ENCODE data around the gene TNFRSF12A. TPM values are rescaled to one million over a fixed set of nuclear protein-coding genes. Genes with fewer than 3 reads are reported as not detected.

The TNFRSF12A gene
- total and polyA plus RNA-seq, 2 of the 13 experiments (the other 11 are each of a cell fraction or from before 2014, with no cell fraction given): 61.9 to 66.0 TPM

- TF ChIP-seq ZNF333 (CRISPR knock-in tag; IDR thresholded peaks at IDR 0.05; ENCODE audit: borderline replicate concordance): 0 out of 2 replicates have a peak, but pooled peaks have one; percentile 67
- no peak for TF ChIP-seq ATF5 (CRISPR knock-in tag; IDR thresholded peaks at IDR 0.05; ENCODE audit: low read depth)
- TF ChIP-seq NPAS2 (CRISPR knock-in tag; IDR thresholded peaks at IDR 0.05; ENCODE audit: borderline replicate concordance): 0 out of 2 replicates have a peak, but pooled peaks have one; percentile 34
- TF ChIP-seq PBX2 (CRISPR knock-in tag; IDR thresholded peaks at IDR 0.05): no peak
- no peak for TF ChIP-seq SIX4 (CRISPR knock-in tag; IDR thresholded peaks at IDR 0.05)
- no peak for TF ChIP-seq MBNL3 (CRISPR knock-in tag; conservative IDR thresholded peaks at IDR 0.05)
- TF ChIP-seq ZNF143 (CRISPR knock-in tag; IDR thresholded peaks at IDR 0.05): peak; percentile 44; the same call in 1 of the 2 replicates
- TF ChIP-seq ZFP36 (IDR thresholded peaks at IDR 0.05; ENCODE audit: borderline replicate concordance, low read depth, low read length, partially characterized antibody): peak; percentile 77
- TF ChIP-seq ZNF781 (CRISPR knock-in tag; IDR thresholded peaks at IDR 0.05; ENCODE audit: borderline replicate concordance, not compliant biosample characterization): no peak
- TF ChIP-seq E2F1 (CRISPR knock-in tag; IDR thresholded peaks at IDR 0.05): peak; percentile 75
- no peak for TF ChIP-seq HNF4A (CRISPR knock-in tag; IDR thresholded peaks at IDR 0.05)
- 0 out of 2 replicates have a peak, but pooled peaks have one; percentile 26 for TF ChIP-seq ZBTB39 (CRISPR knock-in tag; IDR thresholded peaks at IDR 0.05)
- TF ChIP-seq ZNF792 (CRISPR knock-in tag; IDR thresholded peaks at IDR 0.05): no peak
- no peak for TF ChIP-seq ATF6 (CRISPR knock-in tag; conservative IDR thresholded peaks at IDR 0.05)
- no peak for TF ChIP-seq RBAK (CRISPR knock-in tag; IDR thresholded peaks at IDR 0.05)
- TF ChIP-seq ZNF205 (CRISPR knock-in tag; IDR thresholded peaks at IDR 0.05): no peak
- peak; percentile 41; the same call in 1 of the 2 replicates for TF ChIP-seq MYC (CRISPR knock-in tag; IDR thresholded peaks at IDR 0.05; ENCODE audit: borderline replicate concordance)
- no peak for TF ChIP-seq ZBTB3 (CRISPR knock-in tag; IDR thresholded peaks at IDR 0.05; ENCODE audit: borderline replicate concordance, low read depth)
- TF ChIP-seq ATF7-NPFF (CRISPR knock-in tag; IDR thresholded peaks at IDR 0.05; ENCODE audit: low read depth): peak; percentile 84
- no peak for TF ChIP-seq ZNF432 (CRISPR knock-in tag; IDR thresholded peaks at IDR 0.05; ENCODE audit: borderline replicate concordance)
- TF ChIP-seq CHD2 (IDR thresholded peaks at IDR 0.05; ENCODE audit: low read depth, low read length): no peak
- no peak for TF ChIP-seq POLR2AphosphoS2 (IDR thresholded peaks at IDR 0.05; ENCODE audit: low read depth, low read length)
Observed at GRCh38 chr16:2980227-2981176, 39.7 kb upstream of the TNFRSF12A start, which contains the start of gene PKMYT1 (continued).

Measured in HepG2 (cell line).